Neural cell (in vitro differentiated cells): ENCODE data around the gene USP30. TPM values are rescaled to one million over a fixed set of nuclear protein-coding genes. Genes with fewer than 3 reads are reported as not detected.

ENCODE experiments used
- H2AFZ ChIP-seq: fragments of 200-600, 300-800 bp; sonication (generic), shearing (Covaris generic); 2 replicates; pipeline ENCODE4 v1.6.0; 2014; ENCODE audit warnings: low read depth, mild to moderate bottlenecking, antibody characterized with exemption, low read length, moderate library complexity
- H3F3A ChIP-seq: fragments of 200-600 bp; shearing (Covaris generic); 2 replicates; pipeline ENCODE4 v1.6.1; 2016; ENCODE audit warnings: mild to moderate bottlenecking, moderate library complexity, mixed read lengths, antibody characterized with exemption, low read length; ENCODE audit not compliant: insufficient read depth, poor library complexity, severe bottlenecking
- H3K27ac ChIP-seq: fragments of 200-600, 300-800 bp; sonication (generic), shearing (Covaris generic); 2 replicates; pipeline ENCODE4 v1.5.1; 2014; ENCODE audit warnings: mild to moderate bottlenecking, low read length, moderate library complexity
- H3K27me3 ChIP-seq: fragments of 300-800, 200-600 bp; sonication (generic), shearing (Covaris generic); 2 replicates; pipeline ENCODE4 v1.6.0; 2014; ENCODE audit warnings: mild to moderate bottlenecking, low read depth, low read length, moderate library complexity; ENCODE audit not compliant: insufficient read depth
- H3K36me3 ChIP-seq: fragments of 300-800, 200-600 bp; sonication (generic), shearing (Covaris generic); 2 replicates; pipeline ENCODE4 v1.5.1; 2014; ENCODE audit warnings: mild to moderate bottlenecking, antibody characterized with exemption, low read length, moderate library complexity; ENCODE audit not compliant: insufficient read depth
- H3K4me2 ChIP-seq: fragments of 300-800, 200-600 bp; sonication (generic), shearing (Covaris generic); 2 replicates; pipeline ENCODE4 v1.6.0; 2014; ENCODE audit warnings: mild to moderate bottlenecking, low read length
- H3K4me3 ChIP-seq: fragments of 300-800, 200-600 bp; sonication (generic), shearing (Covaris generic); 2 replicates; pipeline ENCODE4 v1.5.1; 2014; ENCODE audit warnings: mild to moderate bottlenecking, low read length, moderate library complexity
- H3K79me2 ChIP-seq: fragments of 200-600 bp; shearing (Covaris generic); replicated peaks from 2 replicates; pipeline ENCODE4 v1.6.0; 2014; ENCODE audit warnings: mild to moderate bottlenecking, low read length, moderate library complexity; ENCODE audit not compliant: insufficient read depth
- H3K9ac ChIP-seq: fragments of 300-800, 200-600 bp; sonication (generic), shearing (Covaris generic); 2 replicates; pipeline ENCODE4 v1.6.1; 2016; ENCODE audit warnings: mild to moderate bottlenecking, low read length, mixed read lengths
- H3K9me2 ChIP-seq: fragments of 200-600 bp; shearing (Covaris generic); 2 replicates; pipeline ENCODE4 v1.6.1; 2016; ENCODE audit warnings: mild to moderate bottlenecking, low read length, mixed read lengths; ENCODE audit not compliant: insufficient read depth
- H3K9me3 ChIP-seq: fragments of 200-600, 300-800 bp; sonication (generic), shearing (Covaris generic); 2 replicates; pipeline ENCODE4 v1.6.1; 2016; ENCODE audit warnings: mild to moderate bottlenecking, mixed run types, low read length, moderate library complexity, mixed read lengths
- H4K20me1 ChIP-seq: fragments of 200-600 bp; shearing (Covaris generic); 2 replicates; pipeline ENCODE4 v1.6.1; 2016; ENCODE audit warnings: mild to moderate bottlenecking, mixed run types; ENCODE audit not compliant: insufficient read depth
- EP300 ChIP-seq: fragments of 450-650 bp; conservative IDR thresholded peaks from 2 replicates; pipeline ENCODE4 v1.6.1; 2014; ENCODE audit warnings: antibody characterized with exemption, mild to moderate bottlenecking, moderate library complexity; ENCODE audit not compliant: poor library complexity, severe bottlenecking
- EZH2 ChIP-seq: fragments of 200-600, 300-800 bp; shearing (Covaris generic), sonication (generic); IDR thresholded peaks from 2 replicates; pipeline ENCODE4 v1.6.1; 2014; ENCODE audit warnings: antibody characterized with exemption, low read length, borderline replicate concordance, mild to moderate bottlenecking; ENCODE audit not compliant: insufficient read depth, poor library complexity, severe bottlenecking
- MXI1 ChIP-seq: fragments of 450-650 bp; conservative IDR thresholded peaks from 2 replicates; pipeline ENCODE4 v1.6.1; 2014; ENCODE audit warnings: antibody characterized with exemption, mild to moderate bottlenecking; ENCODE audit not compliant: poor library complexity, severe bottlenecking
- POLR2AphosphoS5 ChIP-seq: IDR thresholded peaks from 2 replicates; pipeline ENCODE4 v1.6.1; 2012
- RAD21 ChIP-seq: fragments of 450-650 bp; conservative IDR thresholded peaks from 2 replicates; pipeline ENCODE4 v1.6.1; 2014; ENCODE audit warnings: antibody characterized with exemption, mild to moderate bottlenecking, moderate library complexity
- SMC3 ChIP-seq: fragments of 450-650 bp; conservative IDR thresholded peaks from 2 replicates; pipeline ENCODE4 v1.6.1; 2014; ENCODE audit warnings: antibody characterized with exemption, mild to moderate bottlenecking, moderate library complexity; ENCODE audit not compliant: poor library complexity
- TAF1 ChIP-seq: IDR thresholded peaks from 2 replicates; pipeline ENCODE4 v1.6.1; 2012; ENCODE audit warnings: low read depth
- polyA plus RNA-seq: library from polyadenylated mRNA; depleted of rRNA; stranded (reverse); fragments of >200 nt; gene quantifications from 2 replicates; pipeline ENCODE4 v1.2.3, GENCODE V29; 2014
- TF ChIP-seq, protein P1 (sequence below): fragments of 450-650 bp; IDR thresholded peaks from 2 replicates; pipeline ENCODE4 v1.5.1; 2014; ENCODE audit warnings: antibody characterized with exemption, mild to moderate bottlenecking, moderate library complexity; ENCODE audit not compliant: poor library complexity, severe bottlenecking
- TF ChIP-seq, protein P2 (sequence below): IDR thresholded peaks from 2 replicates; pipeline ENCODE4 v1.6.1; 2012; ENCODE audit warnings: borderline replicate concordance

USP30 gene
- polyA plus RNA-seq, 1 donor from 2014 or later: 37.2 TPM

DNA sequence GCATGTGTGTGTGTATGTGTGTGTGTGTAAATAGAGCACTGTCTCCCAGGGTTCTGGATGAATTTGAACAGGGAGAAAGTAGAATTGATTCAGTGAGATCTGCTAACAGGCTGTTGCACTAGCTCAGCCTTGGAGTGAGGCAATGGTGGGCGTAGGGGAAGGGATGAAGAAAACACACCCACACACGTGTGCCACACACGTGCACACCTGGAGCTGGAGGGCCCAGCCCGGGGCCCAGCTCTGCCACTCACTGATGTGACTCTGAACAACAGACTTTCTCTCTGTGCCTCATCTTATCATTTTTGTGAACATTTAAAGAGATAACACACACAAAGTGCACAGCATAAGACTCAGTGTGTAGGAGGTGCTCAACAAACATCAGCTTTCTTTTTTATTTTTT is 68.2 kb downstream of the USP30 start:
- no peaks in the 10 kb centered on the region for H3K27me3 ChIP-seq
- H3K9me2 ChIP-seq: no peaks in the 10 kb centered on the region
- no peaks in the 10 kb centered on the region for H3F3A ChIP-seq
- no peak overlapping the region for H2AFZ ChIP-seq
- H4K20me1 ChIP-seq: no peaks in the 10 kb centered on the region
- TF ChIP-seq, protein P1, sequence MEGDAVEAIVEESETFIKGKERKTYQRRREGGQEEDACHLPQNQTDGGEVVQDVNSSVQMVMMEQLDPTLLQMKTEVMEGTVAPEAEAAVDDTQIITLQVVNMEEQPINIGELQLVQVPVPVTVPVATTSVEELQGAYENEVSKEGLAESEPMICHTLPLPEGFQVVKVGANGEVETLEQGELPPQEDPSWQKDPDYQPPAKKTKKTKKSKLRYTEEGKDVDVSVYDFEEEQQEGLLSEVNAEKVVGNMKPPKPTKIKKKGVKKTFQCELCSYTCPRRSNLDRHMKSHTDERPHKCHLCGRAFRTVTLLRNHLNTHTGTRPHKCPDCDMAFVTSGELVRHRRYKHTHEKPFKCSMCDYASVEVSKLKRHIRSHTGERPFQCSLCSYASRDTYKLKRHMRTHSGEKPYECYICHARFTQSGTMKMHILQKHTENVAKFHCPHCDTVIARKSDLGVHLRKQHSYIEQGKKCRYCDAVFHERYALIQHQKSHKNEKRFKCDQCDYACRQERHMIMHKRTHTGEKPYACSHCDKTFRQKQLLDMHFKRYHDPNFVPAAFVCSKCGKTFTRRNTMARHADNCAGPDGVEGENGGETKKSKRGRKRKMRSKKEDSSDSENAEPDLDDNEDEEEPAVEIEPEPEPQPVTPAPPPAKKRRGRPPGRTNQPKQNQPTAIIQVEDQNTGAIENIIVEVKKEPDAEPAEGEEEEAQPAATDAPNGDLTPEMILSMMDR: no peak
- TF ChIP-seq EZH2: no peak
- no peak for TF ChIP-seq EP300
- TF ChIP-seq POLR2AphosphoS5: no peak
- no peak for TF ChIP-seq MXI1
- TF ChIP-seq SMC3: no peak
- TF ChIP-seq TAF1: no peak
- TF ChIP-seq RAD21: no peak
- TF ChIP-seq, protein P2, sequence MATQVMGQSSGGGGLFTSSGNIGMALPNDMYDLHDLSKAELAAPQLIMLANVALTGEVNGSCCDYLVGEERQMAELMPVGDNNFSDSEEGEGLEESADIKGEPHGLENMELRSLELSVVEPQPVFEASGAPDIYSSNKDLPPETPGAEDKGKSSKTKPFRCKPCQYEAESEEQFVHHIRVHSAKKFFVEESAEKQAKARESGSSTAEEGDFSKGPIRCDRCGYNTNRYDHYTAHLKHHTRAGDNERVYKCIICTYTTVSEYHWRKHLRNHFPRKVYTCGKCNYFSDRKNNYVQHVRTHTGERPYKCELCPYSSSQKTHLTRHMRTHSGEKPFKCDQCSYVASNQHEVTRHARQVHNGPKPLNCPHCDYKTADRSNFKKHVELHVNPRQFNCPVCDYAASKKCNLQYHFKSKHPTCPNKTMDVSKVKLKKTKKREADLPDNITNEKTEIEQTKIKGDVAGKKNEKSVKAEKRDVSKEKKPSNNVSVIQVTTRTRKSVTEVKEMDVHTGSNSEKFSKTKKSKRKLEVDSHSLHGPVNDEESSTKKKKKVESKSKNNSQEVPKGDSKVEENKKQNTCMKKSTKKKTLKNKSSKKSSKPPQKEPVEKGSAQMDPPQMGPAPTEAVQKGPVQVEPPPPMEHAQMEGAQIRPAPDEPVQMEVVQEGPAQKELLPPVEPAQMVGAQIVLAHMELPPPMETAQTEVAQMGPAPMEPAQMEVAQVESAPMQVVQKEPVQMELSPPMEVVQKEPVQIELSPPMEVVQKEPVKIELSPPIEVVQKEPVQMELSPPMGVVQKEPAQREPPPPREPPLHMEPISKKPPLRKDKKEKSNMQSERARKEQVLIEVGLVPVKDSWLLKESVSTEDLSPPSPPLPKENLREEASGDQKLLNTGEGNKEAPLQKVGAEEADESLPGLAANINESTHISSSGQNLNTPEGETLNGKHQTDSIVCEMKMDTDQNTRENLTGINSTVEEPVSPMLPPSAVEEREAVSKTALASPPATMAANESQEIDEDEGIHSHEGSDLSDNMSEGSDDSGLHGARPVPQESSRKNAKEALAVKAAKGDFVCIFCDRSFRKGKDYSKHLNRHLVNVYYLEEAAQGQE: no peak
- H3K79me2 ChIP-seq: no peaks in the 10 kb centered on the region
- H3K4me3 ChIP-seq: no peak overlapping the region
- H3K36me3 ChIP-seq: no peaks in the 10 kb centered on the region
- H3K9me3 ChIP-seq: no peaks in the 10 kb centered on the region
- no peak overlapping the region for H3K27ac ChIP-seq
- no peak overlapping the region for H3K4me2 ChIP-seq
- H3K9ac ChIP-seq: no peak overlapping the region

DNA sequence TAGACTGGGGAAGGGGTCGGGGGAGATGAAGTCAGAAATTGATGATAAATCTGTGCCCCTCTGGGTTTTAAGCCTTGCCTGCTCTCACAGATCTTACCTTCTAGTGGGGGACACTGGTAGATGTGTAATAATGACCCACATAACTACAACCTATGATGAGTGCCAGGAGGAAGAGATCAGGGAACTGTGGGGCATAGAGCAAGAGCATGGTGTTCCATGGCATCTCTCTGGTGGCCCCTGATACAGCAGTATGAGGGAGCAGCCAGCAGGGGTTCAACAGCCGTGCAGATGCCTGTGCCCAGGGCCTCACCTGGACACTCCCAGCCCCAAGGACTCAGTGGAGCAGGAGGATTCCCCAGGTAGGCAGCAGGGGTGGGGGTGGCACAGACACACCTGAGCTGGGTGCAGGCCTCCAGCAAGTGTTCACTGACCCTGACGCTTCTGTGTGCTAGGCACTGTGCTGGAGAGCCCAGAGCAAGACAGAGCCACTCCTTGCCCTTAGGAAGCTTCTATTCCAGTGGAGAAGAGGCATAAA is 69.0 kb downstream of the USP30 start:
- Histone ChIP-seq H3K27me3 (no peaks in the 10 kb centered on the region), H3K4me2 (no peak overlapping the region), H2AFZ (no peak overlapping the region), H3K9me3 (no peaks in the 10 kb centered on the region), H3K9me2 (no peaks in the 10 kb centered on the region), H3K79me2 (no peaks in the 10 kb centered on the region), H3F3A (no peaks in the 10 kb centered on the region), H3K36me3 (no peaks in the 10 kb centered on the region), H3K4me3 (no peak overlapping the region), H3K9ac (no peak overlapping the region), H4K20me1 (no peaks in the 10 kb centered on the region), H3K27ac (no peak overlapping the region)
- no peak for TF ChIP-seq EZH2
- TF ChIP-seq, protein P1: no peak
- TF ChIP-seq, protein P2: no peak
- TF ChIP-seq EP300: no peak
- no peak for TF ChIP-seq MXI1
- no peak for TF ChIP-seq RAD21
